NOMO-1 (cell line): ENCODE data around the gene SP3.

Experiments used
- DNase-seq, 2 experiments: peaks; one replicate each; lab custom pipeline; 2025; ENCODE audit not compliant: unreplicated experiment in 2 of 2; lab: John Stamatoyannopoulos, UW

The SP3 gene

DNA sequence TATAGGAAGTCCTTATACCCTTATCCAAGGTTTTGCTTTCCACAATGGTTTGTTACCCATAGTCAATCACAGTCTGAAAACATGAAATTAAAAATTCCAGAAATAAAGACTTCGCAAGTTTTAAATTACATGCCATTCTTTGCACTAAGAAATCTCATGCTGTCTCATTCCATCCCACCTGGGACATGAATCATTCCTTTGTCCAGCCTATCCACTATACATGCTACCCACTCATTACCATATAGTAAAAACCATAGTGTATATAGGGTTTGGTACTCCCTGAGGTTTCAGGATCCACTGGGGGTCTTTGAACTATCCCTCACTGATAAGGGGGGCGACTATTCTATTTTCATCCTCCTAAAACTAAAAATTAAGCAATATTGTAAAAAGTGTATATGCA is 17.0 kb downstream of the SP3 start:
- DNase-seq: no peak

DNA sequence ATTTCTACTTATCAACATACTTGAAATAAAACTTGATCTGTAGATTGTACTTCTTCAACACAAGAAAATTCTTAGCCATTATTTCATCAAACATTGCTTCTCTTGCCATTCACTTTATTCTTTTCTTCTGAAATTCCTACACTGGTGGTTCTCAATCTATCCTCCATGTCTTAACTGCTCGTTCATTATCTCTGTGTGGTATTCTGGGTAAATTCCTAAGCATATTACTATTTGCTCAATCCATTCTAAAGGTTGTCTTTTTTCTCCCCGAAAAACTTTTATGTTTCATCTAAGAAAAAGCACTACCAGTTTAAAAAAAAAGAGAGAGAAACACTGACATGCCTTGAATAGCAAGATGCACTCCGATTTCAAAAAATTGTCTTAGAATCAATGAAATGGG is 18.0 kb downstream of the SP3 start:
- no peak for DNase-seq

- DNase-seq: no peak
Observed at GRCh38 chr2:173943738-173944137, 21.4 kb downstream of the SP3 start.

DNA sequence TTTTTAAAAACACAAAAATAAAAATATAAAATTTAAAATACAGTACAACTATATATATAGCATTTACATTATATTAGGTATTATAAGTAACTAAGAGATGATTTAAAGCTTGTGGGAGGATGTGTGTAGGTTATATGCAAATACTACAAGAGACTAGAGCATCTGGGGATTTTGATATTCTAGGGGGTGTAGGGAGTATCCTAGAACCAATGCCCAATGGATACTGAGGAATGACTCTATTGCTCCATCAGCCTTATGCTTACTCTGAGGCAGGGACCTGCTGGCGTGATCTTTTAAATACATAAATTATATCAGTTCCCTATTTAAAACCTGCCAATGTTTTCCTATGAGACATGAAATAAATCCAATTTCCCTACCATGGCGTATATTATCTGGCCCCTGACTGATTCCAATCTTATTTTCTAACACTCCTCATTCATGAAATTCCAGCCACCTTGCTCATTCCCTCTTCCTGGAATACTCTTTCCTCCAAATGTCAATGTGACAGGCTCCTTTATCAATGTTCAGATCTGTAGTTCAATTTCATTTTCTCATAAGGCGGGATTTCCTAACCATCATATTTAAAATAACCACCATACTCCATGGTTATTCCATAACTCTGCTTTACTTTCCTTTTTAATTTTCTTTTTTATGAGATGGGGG is 22.2 kb downstream of the SP3 start:
- no peak for DNase-seq

- DNase-seq: no peak
Observed at GRCh38 chr2:173941567-173941966, 23.6 kb downstream of the SP3 start.

DNA sequence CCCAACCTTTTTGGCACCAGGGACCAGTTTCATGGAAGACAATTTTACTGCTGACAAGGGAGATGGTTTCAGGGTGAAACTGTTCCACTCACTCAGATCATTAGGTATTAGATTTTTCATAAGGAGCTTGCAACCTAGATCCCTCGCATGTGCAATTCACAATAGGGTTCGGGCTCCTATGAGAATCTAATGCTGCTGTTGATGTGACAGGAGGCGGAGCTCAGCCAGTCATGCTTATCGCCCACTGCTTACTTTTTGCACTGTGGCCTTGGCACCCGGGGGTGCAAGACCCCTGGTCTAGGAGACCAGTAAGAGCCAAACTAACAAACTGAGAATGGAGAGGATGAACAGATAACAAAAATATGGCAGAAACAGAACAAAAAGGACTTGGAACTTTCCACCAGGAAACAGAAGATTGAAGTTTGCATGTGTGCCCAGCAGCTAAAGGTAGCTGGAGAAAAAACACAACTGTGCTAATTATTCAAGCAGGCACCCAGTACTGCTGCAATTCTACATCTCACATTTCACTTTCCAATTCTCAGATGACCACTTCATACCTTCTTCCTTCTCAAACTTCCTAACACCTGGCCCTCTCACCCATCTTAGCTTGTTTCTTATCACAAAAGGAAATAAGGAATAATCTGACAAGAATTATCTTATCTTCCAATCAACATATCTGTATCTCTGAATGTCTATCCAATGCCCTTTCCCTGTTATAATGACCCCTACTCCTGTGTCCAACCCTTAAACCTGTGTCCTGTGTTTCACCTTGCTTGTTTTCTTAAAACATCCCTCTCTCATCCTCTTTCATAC is 24.8 kb downstream of the SP3 start:
- no peak for DNase-seq

GRCh38 chr2:173938700-173939384 is 26.3 kb downstream of the SP3 start:
- no peak for DNase-seq

- DNase-seq: no peak
Observed at GRCh38 chr2:173935305-173935704, 29.9 kb downstream of the SP3 start.

- DNase-seq: no peak
Observed at GRCh38 chr2:173934895-173935294, 30.3 kb downstream of the SP3 start.

- no peak for DNase-seq
Observed at GRCh38 chr2:173931751-173932150, 33.4 kb downstream of the SP3 start.

GRCh38 chr2:173929441-173929840 is 35.7 kb downstream of the SP3 start:
- no peak for DNase-seq

DNA sequence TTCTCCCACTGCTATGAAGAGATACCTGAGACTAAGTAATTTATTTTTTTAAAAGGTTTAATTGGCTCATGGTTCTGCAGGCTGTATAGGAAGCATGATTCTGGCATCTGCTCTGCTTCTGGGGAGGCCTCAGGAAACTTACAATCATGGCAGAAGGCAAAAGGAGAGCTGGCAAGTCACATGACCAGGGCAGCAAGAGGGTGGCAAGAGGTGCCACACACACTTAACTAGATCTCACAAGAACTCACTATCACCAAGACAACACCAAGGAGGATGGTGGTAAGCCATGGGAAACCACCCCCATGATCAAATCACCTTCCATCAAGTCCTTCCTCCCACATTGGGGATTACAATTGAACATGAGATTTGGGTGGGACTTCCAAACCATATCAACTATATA is 38.3 kb downstream of the SP3 start:
- no peak for DNase-seq

GRCh38 chr2:173924285-173924684 is 40.9 kb downstream of the SP3 start:
- DNase-seq: no peak

DNA sequence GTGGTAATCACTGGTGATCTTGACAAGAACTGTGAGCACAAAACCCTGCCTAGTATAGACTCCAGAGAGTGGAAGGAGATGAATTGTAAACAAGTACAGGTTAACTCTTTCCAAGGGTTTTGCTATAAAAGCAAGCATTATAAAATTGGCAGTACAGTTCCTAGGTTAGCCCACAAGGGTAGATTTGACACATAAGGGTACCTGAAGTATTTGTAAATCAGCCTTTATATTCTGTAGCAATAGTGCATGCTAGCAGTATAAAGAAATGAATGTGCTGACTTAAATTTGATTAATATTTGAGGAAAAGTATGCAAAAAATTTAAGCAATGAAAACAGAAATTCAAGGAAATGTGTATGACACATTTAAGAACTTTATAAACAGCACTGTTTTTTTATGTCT is 42.4 kb downstream of the SP3 start:
- no peak for DNase-seq

- DNase-seq: no peak
Observed at GRCh38 chr2:173922068-173922467, 43.1 kb downstream of the SP3 start.

DNA sequence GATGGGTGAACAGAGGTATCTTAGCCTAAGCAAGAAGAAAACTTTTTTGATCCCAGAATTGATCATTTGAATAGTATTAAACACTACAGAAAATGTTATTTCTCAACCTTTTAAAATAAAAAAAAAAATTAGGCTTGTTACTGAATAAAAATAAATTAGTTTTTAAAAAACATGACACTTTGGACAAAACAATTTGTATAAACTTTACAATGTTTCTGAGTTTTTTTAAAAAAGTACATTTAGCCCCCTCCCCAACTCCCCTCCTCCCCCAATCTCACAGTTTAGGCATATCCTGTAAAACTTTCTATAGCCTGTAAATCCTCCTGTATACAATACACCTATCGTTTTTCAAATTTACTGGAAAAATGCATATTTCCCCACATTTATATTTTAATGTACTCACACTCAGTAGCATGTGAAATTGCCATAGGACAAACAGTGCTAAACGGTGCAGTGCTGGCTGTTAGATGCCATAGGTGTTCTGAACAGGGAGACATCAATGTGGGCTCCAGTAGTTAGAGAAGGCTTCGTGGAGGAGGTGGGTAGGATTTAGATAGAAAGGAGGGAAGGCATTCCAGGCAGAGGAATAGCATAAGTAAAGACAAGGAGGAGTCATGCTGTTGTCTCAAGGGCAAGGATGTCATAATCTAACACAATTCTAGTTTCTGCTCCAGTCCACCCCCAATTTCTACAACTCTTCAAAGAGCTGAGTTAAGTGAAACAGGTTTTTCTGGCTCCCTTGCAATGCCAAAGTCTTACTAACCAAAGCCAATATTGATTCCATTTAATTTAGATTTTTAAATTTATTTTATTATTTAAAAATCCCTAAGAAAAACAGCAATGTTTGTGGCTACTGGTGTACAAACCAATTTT is 50.9 kb downstream of the SP3 start:
- DNase-seq: no peak

GRCh38 chr2:173909846-173910245 is 55.3 kb downstream of the SP3 start:
- DNase-seq: no peak

GRCh38 chr2:173906626-173907025 is 58.5 kb downstream of the SP3 start:
- DNase-seq: no peak

GRCh38 chr2:173903601-173904394 is 61.4 kb downstream of the SP3 start:
- no peak for DNase-seq

DNA sequence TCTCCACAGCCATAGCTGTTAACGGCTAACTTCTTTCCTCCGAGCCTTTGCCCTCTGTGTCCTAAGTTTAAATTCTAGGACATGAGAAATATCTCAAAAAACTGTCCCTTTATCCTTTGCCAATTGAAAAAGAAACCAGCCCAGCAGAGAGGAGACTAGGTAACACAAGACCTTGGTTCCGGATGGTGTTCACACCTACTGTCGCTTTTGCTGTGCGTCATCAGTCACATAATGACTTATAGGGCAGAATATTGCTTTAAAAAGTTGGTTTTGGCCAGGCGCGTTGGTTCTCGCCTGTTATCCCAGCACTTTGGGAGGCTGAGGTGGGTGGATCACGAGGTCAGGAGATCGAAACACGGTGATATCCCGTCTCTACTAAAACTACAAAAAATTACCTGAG is 66.2 kb downstream of the SP3 start:
- DNase-seq: no peak
